Trophoblast cell (in vitro differentiated cells and primary cell): Measurements from ENCODE around the gene KCNG4.

Experiments used
- DNase-seq, 2 donors: peaks; one replicate each; pipeline ENCODE4 v3.0.0-alpha.2; 2016
- H2AFZ ChIP-seq: 2 replicates; pipeline ENCODE4 v1.6.1; 2013; ENCODE audit warnings: low read length, moderate library complexity, mild to moderate bottlenecking; ENCODE audit not compliant: insufficient read depth, poor library complexity
- H2AK5ac ChIP-seq: 2 replicates; pipeline ENCODE4 v1.6.1; 2013; ENCODE audit warnings: mild to moderate bottlenecking, low read length
- H2BK120ac ChIP-seq: 2 replicates; pipeline ENCODE4 v1.6.1; 2013; ENCODE audit warnings: low read length, mild to moderate bottlenecking, moderate library complexity; ENCODE audit not compliant: insufficient read depth, poor library complexity
- H2BK12ac ChIP-seq: 2 replicates; pipeline ENCODE4 v1.6.1; 2013; ENCODE audit warnings: mild to moderate bottlenecking, low read length, moderate library complexity
- H2BK5ac ChIP-seq: 2 replicates; pipeline ENCODE4 v1.6.1; 2013; ENCODE audit warnings: low read length, low read depth, moderate library complexity, mild to moderate bottlenecking; ENCODE audit not compliant: poor library complexity
- H3K14ac ChIP-seq: 2 replicates; pipeline ENCODE4 v1.6.1; 2013; ENCODE audit warnings: mild to moderate bottlenecking, low read length
- H3K18ac ChIP-seq: 2 replicates; pipeline ENCODE4 v1.6.1; 2013; ENCODE audit warnings: mild to moderate bottlenecking, low read length
- H3K23ac ChIP-seq: 2 replicates; pipeline ENCODE4 v1.6.1; 2013; ENCODE audit warnings: low read length
- H3K27ac ChIP-seq: 2 replicates; pipeline ENCODE4 v1.5.1; 2013; ENCODE audit warnings: low read depth, mild to moderate bottlenecking, inconsistent platforms, low read length, moderate library complexity
- H3K27me3 ChIP-seq: 2 replicates; pipeline ENCODE4 v1.6.1; 2013; ENCODE audit warnings: inconsistent platforms, mild to moderate bottlenecking, low read length, moderate library complexity; ENCODE audit not compliant: insufficient read depth
- H3K36me3 ChIP-seq, 2 experiments: 1 replicate in 1 of 2; 2 replicates in 1 of 2; pipeline ENCODE4 v1.6.1; 2013; ENCODE audit warnings: low read length in 2 of 2, mild to moderate bottlenecking in 2 of 2, moderate library complexity in 1 of 2; ENCODE audit not compliant: insufficient read depth in 2 of 2, control insufficient read depth in 1 of 2
- H3K4ac ChIP-seq: 2 replicates; pipeline ENCODE4 v1.6.1; 2013; ENCODE audit warnings: low read depth, mild to moderate bottlenecking, low read length, moderate library complexity
- H3K4me1 ChIP-seq, 2 experiments: 1 replicate in 1 of 2; 2 replicates in 1 of 2; pipeline ENCODE4 v1.6.1; 2013; ENCODE audit warnings: low read length in 2 of 2, mild to moderate bottlenecking in 2 of 2, moderate library complexity in 1 of 2; ENCODE audit not compliant: insufficient read depth in 2 of 2, control insufficient read depth in 1 of 2
- H3K4me2 ChIP-seq: 2 replicates; pipeline ENCODE4 v1.6.1; 2013; ENCODE audit warnings: inconsistent platforms, mild to moderate bottlenecking, low read length, moderate library complexity
- H3K4me3 ChIP-seq: 2 replicates; pipeline ENCODE4 v1.5.1; 2013; ENCODE audit warnings: mild to moderate bottlenecking, low read depth, low read length, inconsistent platforms
- H3K79me1 ChIP-seq: one replicate; pipeline ENCODE4 v1.6.1; 2013; ENCODE audit warnings: low read length
- H3K79me2 ChIP-seq: 2 replicates; pipeline ENCODE4 v1.6.1; 2013; ENCODE audit warnings: low read length, mild to moderate bottlenecking; ENCODE audit not compliant: control insufficient read depth, insufficient read depth, poor library complexity
- H3K9ac ChIP-seq: 2 replicates; pipeline ENCODE4 v1.6.1; 2013; ENCODE audit warnings: mild to moderate bottlenecking, low read length
- H3K9me3 ChIP-seq: 2 replicates; pipeline ENCODE4 v1.6.1; 2013; ENCODE audit warnings: low read depth, mild to moderate bottlenecking, control low read depth, inconsistent platforms, low read length; ENCODE audit not compliant: insufficient read depth
- H4K12ac ChIP-seq: 2 replicates; pipeline ENCODE4 v1.6.1; 2013; ENCODE audit warnings: low read depth, mild to moderate bottlenecking, low read length, moderate library complexity
- H4K8ac ChIP-seq: 2 replicates; pipeline ENCODE4 v1.6.1; 2013; ENCODE audit warnings: low read depth, mild to moderate bottlenecking, low read length, moderate library complexity
- H4K91ac ChIP-seq: one replicate; pipeline ENCODE4 v1.6.1; 2013; ENCODE audit warnings: low read depth, mild to moderate bottlenecking, low read length, moderate library complexity
- WGBS: extraction: QIAGEN DNeasy Blood & Tissue Kit; methylation state at CpG from one replicate; pipeline ENCODE4 v1.1.7; 2013; ENCODE audit warnings: missing lambda C conversion rate; ENCODE audit not compliant: insufficient read length, insufficient coverage; ENCODE audit errors: extremely low coverage; 5-methylcytosine and 5-hydroxymethylcytosine counted together

The KCNG4 gene

GRCh38 chr16:84227548-84227947 lies 12.3 kb downstream of the KCNG4 start:
- peaks cover 2% of the 10 kb centered on the region for H3K79me1 ChIP-seq
- no peak overlapping the region for H3K4me2 ChIP-seq
- no peak overlapping the region for H4K8ac ChIP-seq
- H3K36me3 ChIP-seq = no peaks in the 10 kb centered on the region
- no peaks in the 10 kb centered on the region for H3K79me2 ChIP-seq
- H3K9ac ChIP-seq = no peak overlapping the region
- no peak overlapping the region for H2BK5ac ChIP-seq
- no peak overlapping the region for H4K91ac ChIP-seq
- H3K27ac ChIP-seq = no peak overlapping the region
- no peak overlapping the region for H2AFZ ChIP-seq
- no peak overlapping the region for H2AK5ac ChIP-seq
- no peak overlapping the region for H3K4me3 ChIP-seq
- no peak for DNase-seq
- no peak overlapping the region for H3K23ac ChIP-seq
- H2BK120ac ChIP-seq = no peak overlapping the region
- no peak overlapping the region for H3K4ac ChIP-seq
- WGBS = no CpG with 5 or more reads among the region's 6 CpGs
- no peak overlapping the region for H3K18ac ChIP-seq
- no peak overlapping the region for H3K14ac ChIP-seq
- peaks cover 10 to 11% of the 10 kb centered on the region in 2 experiments for H3K4me1 ChIP-seq
- no peaks in the 10 kb centered on the region for H3K9me3 ChIP-seq
- H3K27me3 ChIP-seq = no peaks in the 10 kb centered on the region
- no peak overlapping the region for H4K12ac ChIP-seq
- no peak overlapping the region for H2BK12ac ChIP-seq

DNA sequence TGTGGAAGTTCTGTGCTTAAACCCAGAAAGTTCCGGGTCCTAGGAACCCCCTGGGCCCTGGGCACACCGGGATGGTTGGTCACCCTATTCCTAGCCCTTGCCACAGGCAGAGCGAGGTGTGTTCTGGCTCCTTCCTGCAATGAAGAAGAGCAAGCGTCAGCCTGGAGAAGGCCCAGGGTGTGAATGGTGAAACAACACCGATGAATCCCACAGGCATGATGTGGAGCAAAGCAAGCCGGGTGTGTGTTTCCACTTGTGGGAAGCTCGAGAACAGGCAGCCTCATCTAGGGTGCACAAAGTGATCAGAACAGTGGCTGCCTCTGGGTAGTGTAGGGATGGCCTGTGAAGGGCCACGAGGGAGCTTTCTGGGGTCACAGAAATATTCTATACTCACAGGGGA lies 13.8 kb downstream of the KCNG4 start:
- H2AK5ac ChIP-seq = no peak overlapping the region
- H2BK120ac ChIP-seq = no peak overlapping the region
- H3K9me3 ChIP-seq = no peaks in the 10 kb centered on the region
- H3K27ac ChIP-seq = no peak overlapping the region
- H3K4ac ChIP-seq = no peak overlapping the region
- H3K79me2 ChIP-seq = no peaks in the 10 kb centered on the region
- H3K36me3 ChIP-seq = no peaks in the 10 kb centered on the region
- H3K27me3 ChIP-seq = no peaks in the 10 kb centered on the region
- H4K91ac ChIP-seq = no peak overlapping the region
- H3K9ac ChIP-seq = no peak overlapping the region
- H2BK5ac ChIP-seq = no peak overlapping the region
- DNase-seq = no peak
- no peak overlapping the region for H3K4me2 ChIP-seq
- H2AFZ ChIP-seq = no peak overlapping the region
- no CpG with 5 or more reads among the region's 8 CpGs for WGBS
- H3K14ac ChIP-seq = no peak overlapping the region
- no peak overlapping the region for H3K4me3 ChIP-seq
- no peak overlapping the region for H2BK12ac ChIP-seq
- H3K18ac ChIP-seq = no peak overlapping the region
- no peak overlapping the region for H4K8ac ChIP-seq
- peaks cover 2% of the 10 kb centered on the region for H3K79me1 ChIP-seq
- no peak overlapping the region for H3K23ac ChIP-seq
- peaks cover 10 to 11% of the 10 kb centered on the region in 2 experiments for H3K4me1 ChIP-seq
- H4K12ac ChIP-seq = no peak overlapping the region

GRCh38 chr16:84225571-84225970 lies 14.2 kb downstream of the KCNG4 start:
- Histone ChIP-seq H3K27me3 (no peaks in the 10 kb centered on the region), H3K36me3 (no peaks in the 10 kb centered on the region), H3K79me2 (no peaks in the 10 kb centered on the region), H3K14ac (no peak overlapping the region), H3K4me1 (peaks cover 10 to 12% of the 10 kb centered on the region in 2 experiments), H3K9ac (no peak overlapping the region), H2AK5ac (no peak overlapping the region), H3K4me2 (no peak overlapping the region), H3K9me3 (no peaks in the 10 kb centered on the region), H2BK12ac (no peak overlapping the region), H2BK5ac (no peak overlapping the region), H2AFZ (no peak overlapping the region), H3K4me3 (no peak overlapping the region), H4K8ac (no peak overlapping the region), H2BK120ac (no peak overlapping the region), H4K91ac (no peak overlapping the region), H3K27ac (no peak overlapping the region), H3K23ac (no peak overlapping the region), H3K79me1 (peaks cover 2% of the 10 kb centered on the region), H4K12ac (no peak overlapping the region), H3K4ac (no peak overlapping the region), H3K18ac (no peak overlapping the region)
- DNase-seq = no peak
- WGBS = no CpG with 5 or more reads among the region's 7 CpGs

GRCh38 chr16:84225126-84225525 lies 14.7 kb downstream of the KCNG4 start:
- Histone ChIP-seq H3K27me3 (no peaks in the 10 kb centered on the region), H4K12ac (no peak overlapping the region), H3K79me1 (peaks cover 2% of the 10 kb centered on the region), H3K9ac (no peak overlapping the region), H3K18ac (no peak overlapping the region), H3K4me1 (peaks cover 10 to 12% of the 10 kb centered on the region in 2 experiments), H3K23ac (no peak overlapping the region), H3K9me3 (no peaks in the 10 kb centered on the region), H3K4ac (no peak overlapping the region), H3K4me2 (no peak overlapping the region), H2BK5ac (no peak overlapping the region), H3K79me2 (no peaks in the 10 kb centered on the region), H3K27ac (no peak overlapping the region), H4K8ac (no peak overlapping the region), H3K36me3 (no peaks in the 10 kb centered on the region), H2AFZ (no peak overlapping the region), H2AK5ac (no peak overlapping the region), H3K4me3 (no peak overlapping the region), H2BK120ac (no peak overlapping the region), H3K14ac (no peak overlapping the region), H4K91ac (no peak overlapping the region), H2BK12ac (no peak overlapping the region)
- no CpG with 5 or more reads among the region's 3 CpGs for WGBS
- DNase-seq = no peak
